K562 (cell line): Measurements from ENCODE around the gene PIGK.

Experiments used
- BHLHE40 ChIP-seq: IDR thresholded peaks from 2 replicates; pipeline ENCODE4 v1.6.1; 2011; ENCODE audit warnings: low read length, improper control_type of control experiment
- CHD1 ChIP-seq: fragments of 200-600 bp; sonication (generic); IDR thresholded peaks from one replicate; pipeline ENCODE4 v1.6.1; 2012; ENCODE audit warnings: mild to moderate bottlenecking, moderate library complexity, low read length, inconsistent platforms
- FOXJ3 ChIP-seq: sonication (generic); formaldehyde crosslinking; IDR thresholded peaks from 2 replicates; pipeline ENCODE4 v1.4.0; 2020; ENCODE audit warnings: mild to moderate bottlenecking, missing genetic modification reagents
- GABPA ChIP-seq: fragments of 200-800 bp; sonication (Bioruptor generic); conservative IDR thresholded peaks from 2 replicates; pipeline ENCODE4 v1.6.1; 2016; ENCODE audit warnings: low read depth, missing genetic modification characterization, missing compliant biosample characterization
- MEIS2 ChIP-seq: fragments of 450-650 bp; IDR thresholded peaks from 2 replicates; pipeline ENCODE4 v1.6.1; 2014; ENCODE audit warnings: mild to moderate bottlenecking; ENCODE audit not compliant: partially characterized antibody
- PRPF4 ChIP-seq: fragments of 200-400 bp; formaldehyde crosslinking; IDR thresholded peaks from one replicate; pipeline ENCODE4 v1.6.1; 2017; ENCODE audit warnings: low read length, low read depth, mild to moderate bottlenecking; ENCODE audit not compliant: insufficient read depth, poor library complexity, severe bottlenecking
- THAP7 ChIP-seq: fragments of 250-450 bp; sonication (Bioruptor Pico); IDR thresholded peaks from 2 replicates; pipeline ENCODE4 v1.5.0; 2021
- ZC3H11A ChIP-seq: IDR thresholded peaks from 2 replicates; pipeline ENCODE4 v1.6.1; 2012; ENCODE audit warnings: low read depth, low read length, improper control_type of control experiment
- ZNF23 ChIP-seq: fragments of 250-450 bp; sonication (Bioruptor Pico); IDR thresholded peaks from 2 replicates; pipeline ENCODE4 v1.4.0; 2020; ENCODE audit warnings: mild to moderate bottlenecking
- ZNF511 ChIP-seq: sonication (generic); formaldehyde crosslinking; IDR thresholded peaks from 2 replicates; pipeline ENCODE4 v1.8.0; 2022; ENCODE audit warnings: mild to moderate bottlenecking, missing genetic modification reagents
- TF ChIP-seq, protein P1 (sequence below): sonication (generic); formaldehyde crosslinking; IDR thresholded peaks from 2 replicates; pipeline ENCODE4 v1.8.1; 2023; ENCODE audit warnings: mild to moderate bottlenecking, missing genetic modification reagents
- TF ChIP-seq, protein P2 (sequence below), 3 experiments: IDR thresholded peaks in 2 of 3; conservative IDR thresholded peaks in 1 of 3; 2 replicates each; pipeline ENCODE4 v1.5.1; 2011 to 2012; ENCODE audit warnings: low read length in 3 of 3, mild to moderate bottlenecking in 3 of 3, control low read depth in 2 of 3, improper control_type of control experiment in 1 of 3, inconsistent platforms in 1 of 3, low read depth in 1 of 3, mixed read lengths in 1 of 3, moderate library complexity in 1 of 3; ENCODE audit not compliant: insufficient read depth in 2 of 3

DNA sequence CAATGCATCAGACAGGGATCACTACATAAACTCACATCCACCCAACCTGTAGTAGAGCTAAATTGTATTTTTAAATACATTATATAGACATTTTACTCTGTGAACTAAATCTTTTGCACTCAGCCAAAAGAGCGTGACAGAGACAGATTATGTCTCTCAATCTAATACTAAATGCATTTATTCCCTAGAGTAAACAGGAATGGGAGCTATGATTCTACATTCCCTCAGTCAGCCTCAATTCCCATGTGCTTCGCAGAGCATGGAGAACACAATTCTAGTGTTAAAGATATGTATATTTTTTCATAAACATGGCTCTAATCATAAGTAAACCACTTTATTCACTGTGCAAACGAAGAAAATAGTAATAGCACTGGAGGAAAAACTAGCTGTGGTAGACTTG is 16.5 kb downstream of the PIGK start:
- no peak for TF ChIP-seq ZNF511
- TF ChIP-seq CHD1 = no peak
- TF ChIP-seq, protein P1, sequence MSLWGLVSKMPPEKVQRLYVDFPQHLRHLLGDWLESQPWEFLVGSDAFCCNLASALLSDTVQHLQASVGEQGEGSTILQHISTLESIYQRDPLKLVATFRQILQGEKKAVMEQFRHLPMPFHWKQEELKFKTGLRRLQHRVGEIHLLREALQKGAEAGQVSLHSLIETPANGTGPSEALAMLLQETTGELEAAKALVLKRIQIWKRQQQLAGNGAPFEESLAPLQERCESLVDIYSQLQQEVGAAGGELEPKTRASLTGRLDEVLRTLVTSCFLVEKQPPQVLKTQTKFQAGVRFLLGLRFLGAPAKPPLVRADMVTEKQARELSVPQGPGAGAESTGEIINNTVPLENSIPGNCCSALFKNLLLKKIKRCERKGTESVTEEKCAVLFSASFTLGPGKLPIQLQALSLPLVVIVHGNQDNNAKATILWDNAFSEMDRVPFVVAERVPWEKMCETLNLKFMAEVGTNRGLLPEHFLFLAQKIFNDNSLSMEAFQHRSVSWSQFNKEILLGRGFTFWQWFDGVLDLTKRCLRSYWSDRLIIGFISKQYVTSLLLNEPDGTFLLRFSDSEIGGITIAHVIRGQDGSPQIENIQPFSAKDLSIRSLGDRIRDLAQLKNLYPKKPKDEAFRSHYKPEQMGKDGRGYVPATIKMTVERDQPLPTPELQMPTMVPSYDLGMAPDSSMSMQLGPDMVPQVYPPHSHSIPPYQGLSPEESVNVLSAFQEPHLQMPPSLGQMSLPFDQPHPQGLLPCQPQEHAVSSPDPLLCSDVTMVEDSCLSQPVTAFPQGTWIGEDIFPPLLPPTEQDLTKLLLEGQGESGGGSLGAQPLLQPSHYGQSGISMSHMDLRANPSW (CRISPR knock-in tag) = no peak
- TF ChIP-seq ZNF23 (CRISPR knock-in tag) = no peak
- no peak for TF ChIP-seq ZC3H11A
- TF ChIP-seq GABPA (tag) = no peak
- no peak for TF ChIP-seq MEIS2
- no peak for TF ChIP-seq THAP7 (CRISPR knock-in tag)
- TF ChIP-seq PRPF4 = no peak
- TF ChIP-seq, protein P2, sequence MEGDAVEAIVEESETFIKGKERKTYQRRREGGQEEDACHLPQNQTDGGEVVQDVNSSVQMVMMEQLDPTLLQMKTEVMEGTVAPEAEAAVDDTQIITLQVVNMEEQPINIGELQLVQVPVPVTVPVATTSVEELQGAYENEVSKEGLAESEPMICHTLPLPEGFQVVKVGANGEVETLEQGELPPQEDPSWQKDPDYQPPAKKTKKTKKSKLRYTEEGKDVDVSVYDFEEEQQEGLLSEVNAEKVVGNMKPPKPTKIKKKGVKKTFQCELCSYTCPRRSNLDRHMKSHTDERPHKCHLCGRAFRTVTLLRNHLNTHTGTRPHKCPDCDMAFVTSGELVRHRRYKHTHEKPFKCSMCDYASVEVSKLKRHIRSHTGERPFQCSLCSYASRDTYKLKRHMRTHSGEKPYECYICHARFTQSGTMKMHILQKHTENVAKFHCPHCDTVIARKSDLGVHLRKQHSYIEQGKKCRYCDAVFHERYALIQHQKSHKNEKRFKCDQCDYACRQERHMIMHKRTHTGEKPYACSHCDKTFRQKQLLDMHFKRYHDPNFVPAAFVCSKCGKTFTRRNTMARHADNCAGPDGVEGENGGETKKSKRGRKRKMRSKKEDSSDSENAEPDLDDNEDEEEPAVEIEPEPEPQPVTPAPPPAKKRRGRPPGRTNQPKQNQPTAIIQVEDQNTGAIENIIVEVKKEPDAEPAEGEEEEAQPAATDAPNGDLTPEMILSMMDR (IDR thresholded peaks at IDR 0.05 in 2 of 3, conservative IDR thresholded peaks at IDR 0.05 in 1 of 3; ENCODE audit: insufficient read depth in 2 of 3, low read depth in 1 of 3, low read length in 3 of 3) = no peak
- no peak for TF ChIP-seq FOXJ3 (CRISPR knock-in tag)
- no peak for TF ChIP-seq BHLHE40
